SKM-1 (cell line): ENCODE data around the gene CERS5.

Experiments
- DNase-seq: peaks from one replicate; lab custom pipeline; 2025; ENCODE audit not compliant: unreplicated experiment; lab: John Stamatoyannopoulos, UW

Gene CERS5

GRCh38 chr12:50081096-50081808 is 85.9 kb downstream of the CERS5 start:
- DNase-seq = no peak

GRCh38 chr12:50079771-50080170 is 87.4 kb downstream of the CERS5 start:
- no peak for DNase-seq
